DND-41 (cell line): Measurements from ENCODE around the gene ARL4D.

Source experiments
- CTCF ChIP-seq: IDR thresholded peaks from 2 replicates; pipeline ENCODE4 v1.5.1; 2012; ENCODE audit warnings: borderline replicate concordance, low read length, moderate library complexity, mild to moderate bottlenecking; ENCODE audit not compliant: poor library complexity, severe bottlenecking; ENCODE audit errors: extremely low read depth
- EZH2 ChIP-seq: IDR thresholded peaks from 3 replicates; pipeline ENCODE4 v1.6.1; 2012; ENCODE audit warnings: borderline replicate concordance, low read depth, mild to moderate bottlenecking, moderate library complexity, low read length, inconsistent platforms; ENCODE audit not compliant: severe bottlenecking

- TF ChIP-seq CTCF = no peak
- TF ChIP-seq EZH2 = no peak
Observed at GRCh38 chr17:43351691-43352090, 47.1 kb upstream of the ARL4D start.
